ENCODE data around the gene CD74. TPM values are rescaled to one million over a fixed set of nuclear protein-coding genes. Genes with fewer than 3 reads are reported as not detected.

The CD74 gene
- total and polyA plus RNA-seq, 10 of the 15 experiments (the other 5 are each of a cell fraction or from before 2014, with no cell fraction given): 1,387 to 11,063 (median 3,922) TPM

- BruUV-seq (replicated peaks): no TSS peak
- ChIA-PET RAD21 (ENCODE audit: unreplicated experiment) (interaction anchor here (0.7 to 5.8 kb wide), 3 partner anchors 13 to 33 kb away, joined by 3 to 115 read pairs (median 49); partner anchors contain the start of gene CD74), CTCF (interaction anchor here (0.8 to 10.6 kb wide), 3 partner anchors 16 to 176 kb away, joined by 3 to 274 read pairs (median 14); no protein-coding TSS in a partner anchor), POLR2A (interaction anchor here (0.7 to 3.4 kb wide), 4 partner anchors 9 to 202 kb away, joined by 3 to 12 read pairs (median 4); no protein-coding TSS in a partner anchor), SMC1A (ENCODE audit: uncharacterized antibody, unreplicated experiment) (interaction anchor here (1.3 to 5.7 kb wide), 3 partner anchors 16 to 33 kb away, joined by 3 to 127 read pairs (median 11); no protein-coding TSS in a partner anchor)
- Histone ChIP-seq H3K4me2 (ENCODE audit: control insufficient read depth, insufficient read depth) (no peak overlapping the region), H3K79me2 (ENCODE audit: control insufficient read depth, insufficient read depth, low read length) (no peaks in the 10 kb centered on the region; the same call in 1 of the 2 replicates), H3K9ac (ENCODE audit: control insufficient read depth, insufficient read depth, low read length) (no peak overlapping the region), H3K9me3 (replicated peaks; ENCODE audit: control insufficient read depth, insufficient read depth, low read length) (no peaks in the 10 kb centered on the region), H3K27ac (ENCODE audit: control insufficient read depth, insufficient read depth) (no peak overlapping the region), H3K4me1 (ENCODE audit: control insufficient read depth, insufficient read depth, low read length) (peaks cover 7% of the 10 kb centered on the region), H3K36me3 (ENCODE audit: control insufficient read depth in 2 of 2, insufficient read depth in 2 of 2, low read length in 1 of 2) (no peaks in the 10 kb centered on the region), H4K20me1 (ENCODE audit: control insufficient read depth, insufficient read depth) (no peaks in the 10 kb centered on the region), H2AFZ (ENCODE audit: control insufficient read depth, low read depth, low read length) (no peak overlapping the region), H3K4me3 (no peak overlapping the region), H3K27me3 (replicated peaks in 1 of 2; ENCODE audit: control insufficient read depth in 2 of 2, insufficient read depth in 2 of 2, low read length in 1 of 2) (no peaks in the 10 kb centered on the region)
- DNase-seq (ENCODE audit: low read depth, low spot score) (no peak), ATAC-seq (no peak), FAIRE-seq (no peak)
- in situ Hi-C loops (cut with MboI) (no loop called here), intact Hi-C loops (cut with micrococcal nuclease; ENCODE audit: unreplicated experiment) (loop anchor here (10.0 kb wide), 1 partner anchor 76 kb away; the partner anchor contains the start of gene TCOF1)
- 82% methylated on average over 17 of the region's 18 CpGs for WGBS (ENCODE audit: insufficient coverage, insufficient replicate concordance, low lambda C conversion rate, missing lambda C conversion rate)
- TF ChIP-seq IRF5 (IDR thresholded peaks at IDR 0.05; ENCODE audit: borderline replicate concordance): no peak
- TF ChIP-seq IKZF1 (conservative IDR thresholded peaks at IDR 0.05): no peak
- TF ChIP-seq NFYA (IDR thresholded peaks at IDR 0.05; ENCODE audit: borderline replicate concordance, low read depth, low read length): no peak
- no peak for TF ChIP-seq MAX (IDR thresholded peaks at IDR 0.05; ENCODE audit: low read depth, low read length)
- TF ChIP-seq POLR2A (IDR thresholded peaks at IDR 0.05; ENCODE audit: low read depth, low read length): no peak
- no peak for TF ChIP-seq NBN (IDR thresholded peaks at IDR 0.05)
- no peak for TF ChIP-seq ESRRA (IDR thresholded peaks at IDR 0.05; ENCODE audit: low read length)
- TF ChIP-seq CUX1 (IDR thresholded peaks at IDR 0.05; ENCODE audit: insufficient replicate concordance, low read depth, low read length): no peak
- TF ChIP-seq BACH1 (IDR thresholded peaks at IDR 0.05; ENCODE audit: borderline replicate concordance): no peak
- TF ChIP-seq NFXL1 (IDR thresholded peaks at IDR 0.05; ENCODE audit: borderline replicate concordance): no peak
- TF ChIP-seq SP1 (IDR thresholded peaks at IDR 0.05; ENCODE audit: low read depth, low read length): no peak
- no peak for TF ChIP-seq CBX5 (IDR thresholded peaks at IDR 0.05; ENCODE audit: low read depth)
- no peak for TF ChIP-seq RB1 (IDR thresholded peaks at IDR 0.05; ENCODE audit: borderline replicate concordance)
- TF ChIP-seq REST (IDR thresholded peaks at IDR 0.05; ENCODE audit: low read depth, low read length): no peak
- TF ChIP-seq BMI1 (IDR thresholded peaks at IDR 0.05; ENCODE audit: borderline replicate concordance): no peak
- TF ChIP-seq SREBF1 (IDR thresholded peaks at IDR 0.05; ENCODE audit: low read length): no peak
Measured at GRCh38 chr5:150431048-150431447, 18.3 kb upstream of the CD74 start.

Data from GM12878 (cell line).